K562 (cell line): ENCODE measurements around the gene UFC1. TPM values are rescaled to one million over a fixed set of nuclear protein-coding genes. Genes with fewer than 3 reads are reported as not detected.
A peak's percentile ranks its signal among the peaks of the same experiment; 100 is the strongest.

Experiments used
- ATAC-seq: fragments of 200-7000 bp; cut with Tn5 transposase; 3 replicates; pipeline ENCODE4 v1.9.1; 2020; ENCODE audit warnings: moderate library complexity
- BruUV-seq: library from RNA; stranded (reverse); fragments of 400-500 nt; replicated peaks from 2 replicates; lab custom pipeline; 2021; lab: Mats Ljungman, UMichigan
- CTCF ChIA-PET: fragments of 300-600 bp; formaldehyde crosslinking; extraction: SDS; loops from one replicate; lab custom pipeline; 2021; ENCODE audit warnings: low intra/inter-chr PET ratio; lab: Yijun Ruan, JAX
- POLR2A ChIA-PET: fragments of 300-600, 350-650 bp; sonication (Branson Sonifier 250); formaldehyde crosslinking; extraction: SDS; loops from one replicate; lab custom pipeline; 2021; ENCODE audit warnings: antibody characterized with exemption, inconsistent platforms; lab: Yijun Ruan, JAX
- DNase-seq, 4 experiments: peaks; one replicate each; pipeline versions ENCODE4 v3.0.0 to v3.0.0-alpha.2; 2011 to 2018; ENCODE audit warnings: low spot score in 3 of 4, mixed read lengths in 3 of 4; ENCODE audit errors: extremely low read depth in 1 of 4
- FAIRE-seq: peaks from 2 replicates; lab custom pipeline; 2011; peaks lifted over from hg19 to GRCh38; lab: Jason Lieb, UNC
- H2AFZ ChIP-seq: 2 replicates; pipeline ENCODE4 v1.6.0; 2011; ENCODE audit warnings: low read depth, low read length, control low read depth, inconsistent platforms
- H3K27ac ChIP-seq: fragments of 200-600 bp; 3 replicates; pipeline ENCODE4 v1.8.0; 2011; ENCODE audit warnings: low read depth, mild to moderate bottlenecking, control low read depth, inconsistent platforms, low read length, moderate library complexity, mixed read lengths; ENCODE audit errors: extremely low read depth
- H3K27me3 ChIP-seq, 2 experiments: fragments of 300-600 bp in 1 of 2; 2 replicates in 1 of 2; 3 replicates in 1 of 2; pipeline versions ENCODE4 v1.6.0 to v1.8.0; 2011; ENCODE audit warnings: inconsistent platforms in 2 of 2, low read length in 2 of 2, mild to moderate bottlenecking in 1 of 2, mixed read lengths in 1 of 2, moderate library complexity in 1 of 2; ENCODE audit not compliant: control insufficient read depth in 2 of 2, insufficient read depth in 2 of 2
- H3K36me3 ChIP-seq: fragments of 300-600 bp; 3 replicates; pipeline ENCODE4 v1.8.0; 2011; ENCODE audit warnings: mild to moderate bottlenecking, low read length, inconsistent platforms; ENCODE audit not compliant: control insufficient read depth, insufficient read depth
- H3K4me1 ChIP-seq, 2 experiments: fragments of 200-600 bp in 1 of 2; replicated peaks in 1 of 2; 2 replicates in 1 of 2; 3 replicates in 1 of 2; pipeline versions ENCODE4 v1.5.1 to v1.8.0; 2011; ENCODE audit warnings: inconsistent platforms in 2 of 2, low read length in 2 of 2, mild to moderate bottlenecking in 1 of 2, mixed read lengths in 1 of 2, moderate library complexity in 1 of 2; ENCODE audit not compliant: control insufficient read depth in 2 of 2, insufficient read depth in 2 of 2
- H3K4me2 ChIP-seq: 2 replicates; pipeline ENCODE4 v1.6.1; 2011; ENCODE audit warnings: low read length, control low read depth, inconsistent platforms, mixed read lengths; ENCODE audit not compliant: insufficient read depth
- H3K4me3 ChIP-seq: fragments of 200-600 bp; sonication (generic), shearing (Covaris generic); 2 replicates; pipeline ENCODE4 v1.5.1; 2016; ENCODE audit warnings: control low read depth, inconsistent platforms
- H3K79me2 ChIP-seq: fragments of 200-600 bp; 3 replicates; pipeline ENCODE4 v1.8.0; 2011; ENCODE audit warnings: low read length, inconsistent platforms; ENCODE audit not compliant: control insufficient read depth, insufficient read depth
- H3K9ac ChIP-seq, 2 experiments: 2 replicates each; pipeline versions ENCODE4 v1.6.0 to v1.6.1; 2011; ENCODE audit warnings: low read depth in 2 of 2, low read length in 2 of 2, control low read depth in 1 of 2, inconsistent platforms in 1 of 2, mild to moderate bottlenecking in 1 of 2, mixed read lengths in 1 of 2; ENCODE audit not compliant: insufficient read depth in 1 of 2
- H3K9me1 ChIP-seq: one replicate; pipeline ENCODE4 v1.6.0; 2011; ENCODE audit warnings: inconsistent platforms, mild to moderate bottlenecking, low read length, moderate library complexity; ENCODE audit not compliant: control insufficient read depth, insufficient read depth
- H3K9me3 ChIP-seq: replicated peaks from 2 replicates; pipeline ENCODE4 v1.5.1; 2011; ENCODE audit warnings: low read depth, low read length, inconsistent platforms; ENCODE audit not compliant: control insufficient read depth, insufficient read depth
- H4K20me1 ChIP-seq: replicated peaks from 2 replicates; pipeline ENCODE4 v1.6.1; 2011; ENCODE audit warnings: low read length, inconsistent platforms, mixed read lengths; ENCODE audit not compliant: control insufficient read depth, insufficient read depth
- ADNP ChIP-seq: fragments of 200-800 bp; sonication (Bioruptor generic); IDR thresholded peaks from 2 replicates; pipeline ENCODE4 v1.6.1; 2016; ENCODE audit warnings: missing genetic modification characterization, missing compliant biosample characterization
- DIDO1 ChIP-seq: fragments of 450-650 bp; IDR thresholded peaks from 2 replicates; pipeline ENCODE4 v1.6.1; 2016; ENCODE audit warnings: low read depth, missing biosample characterization, missing genetic modification characterization
- EWSR1 ChIP-seq: fragments of 450-650 bp; IDR thresholded peaks from 2 replicates; pipeline ENCODE4 v1.6.1; 2018; ENCODE audit warnings: borderline replicate concordance, mild to moderate bottlenecking, low read depth, moderate library complexity; ENCODE audit not compliant: partially characterized antibody
- REST ChIP-seq, 2 experiments: fragments of 450-650 bp; formaldehyde crosslinking in 1 of 2; IDR thresholded peaks; 2 replicates each; pipeline versions ENCODE4 v1.4.0 to v1.6.1; 2014 to 2020; ENCODE audit warnings: mild to moderate bottlenecking in 2 of 2, borderline replicate concordance in 1 of 2, low read depth in 1 of 2
- RHOXF2B ChIP-seq: fragments of 250-450 bp; sonication (Bioruptor Pico); conservative IDR thresholded peaks from 2 replicates; pipeline ENCODE4 v1.5.1; 2021
- SRSF1 ChIP-seq: fragments of 200-400 bp; formaldehyde crosslinking; IDR thresholded peaks from 2 replicates; pipeline ENCODE4 v1.6.1; 2017; ENCODE audit warnings: mild to moderate bottlenecking, low read depth, low read length, moderate library complexity
- SRSF9 ChIP-seq: fragments of 200-400 bp; formaldehyde crosslinking; IDR thresholded peaks from 2 replicates; pipeline ENCODE4 v1.6.1; 2017; ENCODE audit warnings: low read depth, low read length, borderline replicate concordance
- TGIF2 ChIP-seq: sonication (generic); formaldehyde crosslinking; IDR thresholded peaks from 2 replicates; pipeline ENCODE4 v1.8.1; 2022; ENCODE audit warnings: mild to moderate bottlenecking, missing genetic modification reagents, moderate library complexity
- ZBED1 ChIP-seq: IDR thresholded peaks from 2 replicates; pipeline ENCODE4 v1.6.1; 2014
- ZNF384 ChIP-seq: IDR thresholded peaks from 2 replicates; pipeline ENCODE4 v1.6.1; 2012; ENCODE audit warnings: low read depth, low read length, improper control_type of control experiment
- ZNF551 ChIP-seq: fragments of 250-450 bp; sonication (Bioruptor Pico); IDR thresholded peaks from 2 replicates; pipeline ENCODE4 v1.5.0; 2021; ENCODE audit warnings: mild to moderate bottlenecking, moderate library complexity
- ZNF77 ChIP-seq: fragments of 250-450 bp; sonication (Bioruptor Pico); IDR thresholded peaks from 2 replicates; pipeline ENCODE4 v1.5.0; 2020
- WGBS: fragments of 100-300 bp; shearing (Covaris generic); methylation state at CpG from one replicate; pipeline ENCODE4 v1.1.6; 2016; ENCODE audit warnings: low coverage, mixed read lengths; ENCODE audit not compliant: insufficient coverage; ENCODE audit errors: missing lambda C conversion rate; 5-methylcytosine and 5-hydroxymethylcytosine counted together
- in situ Hi-C: fragments of 300-500 bp; cut with MboI; formaldehyde crosslinking; loops from 4 replicates; pipeline ENCODE4 v1.15.0; 2018; ENCODE audit warnings: inconsistent platforms, mixed read lengths
- intact Hi-C: fragments of 100-400 bp; cut with micrococcal nuclease; formaldehyde crosslinking; loops from 2 replicates; pipeline ENCODE4 v1.14.2; 2022
- polyA plus RNA-seq, 8 experiments: library from polyadenylated mRNA; depleted of rRNA in 4 of 8; stranded (reverse) in 5 of 8; unstranded in 3 of 8; fragments of >200 nt; fragmentation: Nextera tagmentation in 2 of 8; fragmentation: Illumina TruSeq in 1 of 8; extraction: Ambion mirVana in 2 of 8; extraction: Trizol in 1 of 8; gene quantifications; 2 replicates each; pipeline versions ENCODE4 v1.2.1 to v1.2.3, GENCODE V29; 2011 to 2014; ENCODE audit warnings: inconsistent platforms in 1 of 8, missing spikeins in 1 of 8
- total RNA-seq, 7 experiments: library from RNA; depleted of rRNA in 6 of 7; stranded (reverse); fragments of >200 nt in 6 of 7; fragmentation: Illumina TruSeq in 2 of 7; extraction: Trizol in 2 of 7; gene quantifications; 2 replicates each; pipeline versions ENCODE4 v1.2.1 to v1.2.3, GENCODE V29; 2011 to 2021; ENCODE audit warnings: low replicate concordance in 1 of 7
- TF ChIP-seq, protein P1 (sequence below): fragments of 250-450 bp; sonication (Bioruptor Pico); IDR thresholded peaks from 2 replicates; pipeline ENCODE4 v1.8.0; 2022; ENCODE audit warnings: inconsistent platforms

UFC1 gene
- total and polyA plus RNA-seq, 9 of the 15 experiments (the other 6 are each of a cell fraction or from before 2014, with no cell fraction given), result 92.8 to 220 (median 161) TPM

- Histone ChIP-seq H4K20me1 (no peaks in the 10 kb centered on the region), H3K9ac (peak overlapping the region; percentile 87 to 96; a peak in 3 of 4 replicates), H3K79me2 (peaks cover 26% of the 10 kb centered on the region), H3K4me2 (peak overlapping the region; percentile 99), H3K36me3 (peaks cover 34% of the 10 kb centered on the region), H3K9me3 (no peaks in the 10 kb centered on the region), H3K9me1 (no peaks in the 10 kb centered on the region), H3K27ac (peak overlapping the region; percentile 96), H2AFZ (peak overlapping the region; percentile 98), H3K4me3 (peak overlapping the region; percentile 90), H3K27me3 (no peaks in the 10 kb centered on the region), H3K4me1 (peaks cover 27 to 42% of the 10 kb centered on the region in 2 experiments; a peak in 4 of 5 replicates)
- in situ Hi-C loops, result no loop called here
- BruUV-seq, result no TSS peak
- DNase-seq, result no peak
- 15% methylated on average over 9 of the region's 9 CpGs for WGBS
- peak; percentile 1; the same call in 2 of the 3 replicates for ATAC-seq
- ChIA-PET CTCF (interaction anchor here (0.7 to 1.7 kb wide), 3 partner anchors 106 to 203 kb away, joined by 3 to 4 read pairs (median 3); no protein-coding TSS in a partner anchor), POLR2A (interaction anchor here (0.7 to 2.3 kb wide), 6 partner anchors 8 to 68 kb away, joined by 3 to 33 read pairs (median 3); partner anchors contain the start of gene PPOX)
- intact Hi-C loops, result loop anchor here (1.0 to 10.0 kb wide), 6 partner anchors 12 to 343 kb away; partner anchors contain the start of genes PPOX and USP21
- FAIRE-seq, result no peak
- TF ChIP-seq ZNF551 (CRISPR knock-in tag) (no peak), ADNP (tag) (no peak; the same call in 1 of the 2 replicates), DIDO1 (tag) (no peak), SRSF1 (no peak), EWSR1 (no peak), ZBED1 (no peak), SRSF9 (no peak), REST (IDR thresholded peaks at IDR 0.05; ENCODE audit: borderline replicate concordance) (no peak), REST (CRISPR knock-in tag; IDR thresholded peaks at IDR 0.05; ENCODE audit: low read depth) (no peak), ZNF77 (no peak), RHOXF2B (CRISPR knock-in tag) (no peak), TGIF2 (CRISPR knock-in tag) (no peak), ZNF384 (no peak)
- TF ChIP-seq, protein P1, sequence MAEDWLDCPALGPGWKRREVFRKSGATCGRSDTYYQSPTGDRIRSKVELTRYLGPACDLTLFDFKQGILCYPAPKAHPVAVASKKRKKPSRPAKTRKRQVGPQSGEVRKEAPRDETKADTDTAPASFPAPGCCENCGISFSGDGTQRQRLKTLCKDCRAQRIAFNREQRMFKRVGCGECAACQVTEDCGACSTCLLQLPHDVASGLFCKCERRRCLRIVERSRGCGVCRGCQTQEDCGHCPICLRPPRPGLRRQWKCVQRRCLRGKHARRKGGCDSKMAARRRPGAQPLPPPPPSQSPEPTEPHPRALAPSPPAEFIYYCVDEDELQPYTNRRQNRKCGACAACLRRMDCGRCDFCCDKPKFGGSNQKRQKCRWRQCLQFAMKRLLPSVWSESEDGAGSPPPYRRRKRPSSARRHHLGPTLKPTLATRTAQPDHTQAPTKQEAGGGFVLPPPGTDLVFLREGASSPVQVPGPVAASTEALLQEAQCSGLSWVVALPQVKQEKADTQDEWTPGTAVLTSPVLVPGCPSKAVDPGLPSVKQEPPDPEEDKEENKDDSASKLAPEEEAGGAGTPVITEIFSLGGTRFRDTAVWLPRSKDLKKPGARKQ (CRISPR knock-in tag), result peak; percentile 67; the same call in 1 of the 2 replicates
Measured at GRCh38 chr1:161177936-161178244, 24.1 kb downstream of the UFC1 start.
